Glomerular endothelial cell (primary cell): ENCODE data around the gene ZBTB8A. TPM values are rescaled to one million over a fixed set of nuclear protein-coding genes. Genes with fewer than 3 reads are reported as not detected.

Source experiments
- DNase-seq: peaks from one replicate; pipeline ENCODE4 v3.0.0-alpha.2; 2011; ENCODE audit warnings: low read depth, low spot score; ENCODE audit errors: extremely low read depth
- total RNA-seq: library from RNA; depleted of rRNA; stranded (reverse); fragments of >200 nt; gene quantifications from 2 replicates; pipeline ENCODE4 v1.2.3, GENCODE V29; 2015

Gene ZBTB8A
- total RNA-seq, 1 donor from 2014 or later: 10.4 TPM

- DNase-seq: peak; percentile 16
Observed at GRCh38 chr1:32651461-32652073, 112.3 kb downstream of the ZBTB8A start.

- no peak for DNase-seq
Observed at GRCh38 chr1:32652244-32652962, 113.2 kb downstream of the ZBTB8A start.

Other genes with a start within 250 kb of the ZBTB8A start
- gene HDAC1, start 247.3 kb upstream of the ZBTB8A start, total RNA-seq: 150 and 166 TPM in 2 replicates
- gene MARCKSL1, start 203.2 kb upstream of the ZBTB8A start, total RNA-seq: 355 and 455 TPM in 2 replicates
- 3.5 and 5.5 TPM in 2 replicates for gene FAM229A, start 176.9 kb upstream of the ZBTB8A start, total RNA-seq
- 0.47 TPM in 1 of 2 replicates, not detected in the other for gene TSSK3, start 176.9 kb upstream of the ZBTB8A start, total RNA-seq
- 75.0 and 117 TPM in 2 replicates for gene BSDC1, start 145.0 kb upstream of the ZBTB8A start, total RNA-seq
- not detected in 2 replicates for gene ZBTB8B, start 74.4 kb upstream of the ZBTB8A start, total RNA-seq
- 24.5 and 29.8 TPM in 2 replicates for gene ZBTB8OS, start 111.1 kb downstream of the ZBTB8A start, total RNA-seq
- gene RBBP4, start 111.8 kb downstream of the ZBTB8A start, total RNA-seq: 146 and 182 TPM in 2 replicates
- gene SYNC, start 163.3 kb downstream of the ZBTB8A start, total RNA-seq: 17.6 and 23.9 TPM in 2 replicates